GM18907 (cell line): ENCODE measurements around the gene TSPAN3.

Experiments used
- ATAC-seq: cut with Tn5 transposase; IDR thresholded peaks from one replicate; pipeline ENCODE4 v1.9.1; 2021; ENCODE audit warnings: mild to moderate bottlenecking, moderate library complexity; ENCODE audit not compliant: unreplicated experiment

TSPAN3 gene

GRCh38 chr15:77035584-77035983 is 35.3 kb downstream of the TSPAN3 start:
- no peak for ATAC-seq

GRCh38 chr15:77034695-77035489 is 36.0 kb downstream of the TSPAN3 start:
- no peak for ATAC-seq

DNA sequence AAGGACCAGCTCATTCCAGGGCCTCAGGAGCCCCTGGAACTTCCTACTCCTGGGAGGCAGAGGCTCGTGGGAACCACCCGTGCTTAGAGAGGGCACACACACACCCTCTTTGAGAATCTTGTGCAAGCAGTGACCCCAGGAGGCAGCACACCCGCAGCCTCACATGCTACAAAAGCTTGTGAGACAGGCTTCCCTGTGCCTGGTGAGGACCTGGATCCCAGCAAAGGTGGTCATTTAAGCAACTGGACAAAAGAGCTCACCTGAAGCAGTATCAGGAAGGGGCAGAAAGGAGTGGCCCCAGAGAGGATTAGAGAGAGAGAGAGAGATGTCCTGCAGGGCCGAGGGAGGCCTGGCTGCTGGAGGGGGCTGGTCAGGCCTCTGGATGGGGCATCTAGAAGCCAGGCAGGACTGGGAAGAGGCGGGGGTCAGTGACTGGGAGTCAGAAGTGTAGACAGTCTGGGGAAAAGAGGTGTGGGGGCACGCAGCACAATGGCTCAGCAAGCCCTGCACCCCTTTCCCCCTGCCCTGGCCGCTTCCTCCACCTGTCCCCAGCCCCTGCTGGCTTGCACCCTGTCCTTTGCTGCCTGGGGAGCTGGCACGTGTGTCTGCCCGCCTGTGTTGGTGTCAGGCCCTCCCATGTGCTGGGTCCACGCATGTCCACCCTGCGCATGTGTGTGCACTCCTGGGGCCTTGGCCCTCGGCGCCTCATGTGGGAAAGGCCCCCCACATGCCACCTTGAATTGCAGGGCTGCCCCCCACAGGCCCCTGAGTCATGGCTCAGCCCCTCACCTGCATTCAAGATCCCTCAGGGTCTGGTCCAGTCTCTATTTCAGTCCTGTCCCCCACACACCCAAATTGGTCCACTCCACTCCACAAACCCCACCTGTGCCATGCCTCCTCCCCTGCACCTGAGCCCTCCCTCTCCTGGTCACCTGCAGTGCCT is 36.9 kb downstream of the TSPAN3 start:
- no peak for ATAC-seq

- ATAC-seq: no peak
Observed at GRCh38 chr15:77033417-77033728, 37.5 kb downstream of the TSPAN3 start.

DNA sequence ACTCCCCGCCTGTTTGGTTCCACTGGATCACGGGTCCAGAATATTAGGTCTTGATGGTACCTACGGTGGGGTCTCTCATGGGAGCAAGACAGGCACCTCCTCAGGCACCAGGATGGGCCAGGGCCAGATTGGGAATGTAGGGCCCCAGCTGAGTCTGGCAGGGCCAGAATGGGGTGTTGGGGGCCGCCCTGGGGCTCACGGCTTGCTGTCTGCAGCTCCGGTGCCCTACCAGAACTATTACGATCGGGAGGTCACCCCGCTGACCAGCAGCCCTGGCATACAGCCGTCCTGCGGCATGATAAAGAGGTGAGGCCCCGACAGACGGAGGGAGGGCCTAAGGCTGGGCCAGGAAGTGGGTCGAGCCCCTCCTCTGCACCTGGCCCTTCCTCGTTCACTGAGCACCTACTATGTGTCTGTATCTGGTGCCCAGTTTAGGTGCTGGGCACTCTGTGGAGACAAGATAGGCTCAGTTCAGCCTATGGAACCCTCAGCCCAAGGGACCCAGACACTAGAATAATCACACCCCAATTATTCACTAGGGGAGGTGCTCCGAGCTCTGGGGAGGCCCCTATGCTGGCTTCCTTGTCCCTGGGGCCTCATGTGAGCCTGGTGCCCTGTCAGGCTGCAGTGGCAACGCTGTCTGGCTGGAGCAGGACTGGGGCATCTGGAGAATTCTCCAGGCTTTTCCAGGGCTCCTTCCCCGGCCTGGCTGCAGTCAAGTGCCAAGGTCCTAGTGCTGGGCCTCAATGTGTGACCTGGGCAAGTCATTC is 38.1 kb downstream of the TSPAN3 start:
- no peak for ATAC-seq

GRCh38 chr15:77032052-77032646 is 38.8 kb downstream of the TSPAN3 start:
- ATAC-seq: no peak

DNA sequence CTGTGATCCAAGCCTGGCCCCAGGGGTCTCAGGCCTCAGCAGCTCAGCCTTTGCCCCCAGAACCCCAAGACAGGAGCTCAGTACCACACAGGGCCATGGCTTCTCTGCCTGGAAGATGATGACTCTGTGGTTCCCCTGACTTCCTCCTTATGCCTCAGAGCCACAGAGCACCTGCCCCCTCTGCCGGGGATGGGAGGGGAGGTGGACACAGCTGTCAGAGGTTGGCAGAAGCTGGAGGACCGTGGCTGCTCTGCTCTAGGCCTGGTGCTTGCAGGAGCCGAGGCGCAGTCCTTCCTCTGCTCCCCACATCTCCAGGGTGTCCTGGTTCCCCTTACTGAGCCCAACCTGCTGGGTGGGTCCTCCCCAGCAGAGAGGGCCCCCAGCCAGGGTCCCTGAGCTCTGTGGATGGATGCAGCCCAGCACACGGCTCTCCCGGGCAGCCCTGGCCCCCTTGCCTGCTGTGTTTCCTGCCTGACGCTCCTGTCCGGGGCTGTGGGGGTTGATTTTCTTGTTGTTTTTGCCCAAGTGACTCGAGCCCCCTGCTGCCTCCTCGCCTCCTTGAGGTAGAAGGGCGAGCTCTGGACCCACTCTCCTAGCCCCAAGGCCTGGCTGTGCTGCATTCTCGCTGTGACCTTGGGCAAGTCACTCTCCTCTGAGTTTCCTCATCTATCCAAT is 39.4 kb downstream of the TSPAN3 start:
- ATAC-seq: no peak

- no peak for ATAC-seq
Observed at GRCh38 chr15:77030928-77031375, 40.0 kb downstream of the TSPAN3 start.

- ATAC-seq: no peak
Observed at GRCh38 chr15:77030048-77030927, 40.6 kb downstream of the TSPAN3 start.

DNA sequence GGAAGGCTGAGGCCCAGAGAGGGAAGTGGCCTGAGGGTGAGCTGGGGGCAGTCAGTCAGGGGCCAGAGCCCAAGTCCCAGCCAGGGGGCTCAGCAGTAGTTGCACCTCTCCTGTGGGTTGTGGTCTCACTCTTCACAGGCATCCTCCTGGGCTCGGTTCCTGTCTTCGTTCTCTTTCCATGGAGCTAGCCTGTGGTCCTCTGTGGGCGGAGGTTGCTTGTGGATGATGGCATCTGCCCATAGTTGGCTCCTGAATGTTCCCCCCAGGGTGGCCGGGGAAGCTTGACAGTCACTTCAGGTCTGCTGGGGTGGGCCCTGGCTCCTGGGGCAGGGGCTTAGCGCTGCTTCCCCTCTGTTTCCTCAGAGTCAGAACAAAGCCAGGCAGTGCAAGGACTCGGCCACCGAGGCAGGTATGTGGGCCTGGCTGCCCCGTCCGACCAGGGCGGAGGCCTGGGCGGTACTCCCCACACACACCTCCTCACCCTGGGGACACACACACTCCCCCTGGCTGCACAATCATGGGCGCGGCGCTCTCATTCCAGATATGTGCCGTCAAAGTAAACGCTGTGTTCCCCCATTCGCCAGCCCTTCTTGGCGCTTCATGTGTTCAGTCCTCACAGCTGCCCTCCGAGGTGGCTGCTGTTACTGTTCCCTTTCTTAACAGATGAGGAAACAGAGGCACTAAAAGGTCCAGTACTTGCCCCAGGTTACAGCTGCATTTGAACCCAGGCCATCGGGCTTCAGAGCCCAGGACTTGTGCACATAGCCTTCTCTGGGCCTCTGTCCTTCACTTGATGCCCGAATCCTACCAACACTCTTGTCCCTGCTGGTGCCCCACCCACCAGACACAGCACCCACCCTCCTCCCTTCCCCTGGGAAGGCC is 41.5 kb downstream of the TSPAN3 start:
- no peak for ATAC-seq

- no peak for ATAC-seq
Observed at GRCh38 chr15:77028451-77029165, 42.3 kb downstream of the TSPAN3 start.

- no peak for ATAC-seq
Observed at GRCh38 chr15:77027697-77028450, 43.0 kb downstream of the TSPAN3 start.

DNA sequence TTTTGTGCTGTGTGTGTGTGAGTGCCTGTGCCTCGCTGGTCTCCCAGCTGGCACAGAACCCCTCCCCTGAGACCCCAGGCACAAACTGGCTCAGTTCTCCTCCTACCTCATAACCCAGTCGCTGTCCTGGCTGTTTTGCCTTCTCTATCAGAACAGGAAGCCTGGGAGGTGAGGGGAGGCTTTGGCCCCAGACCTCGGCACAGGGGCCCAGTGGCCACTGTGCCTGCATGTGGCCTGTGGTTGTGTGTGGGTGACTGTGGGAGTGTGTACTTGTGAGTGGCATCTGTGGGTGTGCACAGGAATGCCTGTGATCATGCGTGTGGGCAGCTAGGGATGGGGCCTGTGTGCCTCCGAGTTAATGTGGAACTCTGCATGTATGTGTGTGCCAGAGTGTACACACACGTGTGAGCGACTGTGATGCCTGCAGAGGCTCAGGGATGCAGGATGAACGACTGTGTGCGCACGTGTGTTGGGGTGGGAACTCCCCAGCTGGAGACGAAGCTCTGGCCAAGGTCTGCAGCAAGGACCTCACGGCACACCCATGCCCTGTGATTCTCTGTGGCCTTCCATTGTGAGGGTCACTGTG is 43.7 kb downstream of the TSPAN3 start:
- ATAC-seq: no peak

GRCh38 chr15:77026501-77027110 is 44.3 kb downstream of the TSPAN3 start:
- ATAC-seq: no peak

DNA sequence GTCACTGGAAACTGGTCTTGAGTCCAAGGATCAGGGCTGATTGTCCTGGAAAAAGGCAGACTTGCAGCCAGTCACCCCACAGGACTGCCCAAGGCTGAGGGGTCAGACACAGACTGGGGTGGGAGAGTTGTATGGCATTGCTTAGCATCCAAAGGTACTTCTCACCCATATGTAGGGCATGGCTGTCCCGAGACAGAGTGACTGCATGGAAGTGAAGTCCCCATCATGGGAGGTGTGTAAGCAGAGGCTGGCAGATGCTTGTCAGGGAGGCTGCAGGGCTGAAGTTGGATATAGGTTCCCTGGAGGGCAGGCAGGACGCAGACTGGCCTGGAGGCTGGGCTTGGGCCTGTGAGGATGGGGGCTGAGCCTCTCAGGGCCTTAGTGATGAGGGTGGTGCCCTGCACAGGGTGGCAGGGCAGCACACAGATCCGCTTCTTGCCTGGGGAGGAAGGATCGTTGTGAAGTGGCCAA is 44.9 kb downstream of the TSPAN3 start:
- ATAC-seq: no peak
